ENCODE data around the gene HIBCH. TPM values are rescaled to one million over a fixed set of nuclear protein-coding genes. Genes with fewer than 3 reads are reported as not detected.
"Not testable (repeated sequence)": the region's sequence is repeated elsewhere in the genome, so short reads cannot be mapped to it uniquely, and the experiment has no call there.

The HIBCH gene
- total RNA-seq, 1 experiment from 2014 or later = 26.5 TPM

DNA sequence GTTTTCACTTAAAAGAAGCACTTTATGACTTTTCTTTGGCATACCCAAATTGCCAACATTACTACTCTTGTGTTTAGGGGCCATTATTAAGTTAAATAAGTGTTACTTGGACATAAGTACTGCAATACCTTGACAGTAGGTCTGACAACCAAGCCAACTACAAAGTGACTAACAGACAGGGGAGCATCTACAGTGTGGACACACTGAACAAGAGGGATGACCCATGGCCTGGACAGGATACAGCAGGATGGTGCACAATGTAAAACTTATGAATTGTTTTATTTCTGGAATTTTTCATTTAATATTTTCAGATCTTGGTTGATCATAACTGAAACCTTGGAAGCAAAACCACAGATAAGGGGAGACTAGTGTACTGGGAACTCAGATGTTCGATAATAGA is 19.8 kb upstream of the HIBCH start (continued):
- TF ChIP-seq, protein P1, sequence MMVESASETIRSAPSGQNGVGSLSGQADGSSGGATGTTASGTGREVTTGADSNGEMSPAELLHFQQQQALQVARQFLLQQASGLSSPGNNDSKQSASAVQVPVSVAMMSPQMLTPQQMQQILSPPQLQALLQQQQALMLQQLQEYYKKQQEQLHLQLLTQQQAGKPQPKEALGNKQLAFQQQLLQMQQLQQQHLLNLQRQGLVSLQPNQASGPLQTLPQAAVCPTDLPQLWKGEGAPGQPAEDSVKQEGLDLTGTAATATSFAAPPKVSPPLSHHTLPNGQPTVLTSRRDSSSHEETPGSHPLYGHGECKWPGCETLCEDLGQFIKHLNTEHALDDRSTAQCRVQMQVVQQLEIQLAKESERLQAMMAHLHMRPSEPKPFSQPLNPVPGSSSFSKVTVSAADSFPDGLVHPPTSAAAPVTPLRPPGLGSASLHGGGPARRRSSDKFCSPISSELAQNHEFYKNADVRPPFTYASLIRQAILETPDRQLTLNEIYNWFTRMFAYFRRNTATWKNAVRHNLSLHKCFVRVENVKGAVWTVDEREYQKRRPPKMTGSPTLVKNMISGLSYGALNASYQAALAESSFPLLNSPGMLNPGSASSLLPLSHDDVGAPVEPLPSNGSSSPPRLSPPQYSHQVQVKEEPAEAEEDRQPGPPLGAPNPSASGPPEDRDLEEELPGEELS (CRISPR knock-in tag; IDR thresholded peaks at IDR 0.05) = no peak
- TF ChIP-seq, protein P2, sequence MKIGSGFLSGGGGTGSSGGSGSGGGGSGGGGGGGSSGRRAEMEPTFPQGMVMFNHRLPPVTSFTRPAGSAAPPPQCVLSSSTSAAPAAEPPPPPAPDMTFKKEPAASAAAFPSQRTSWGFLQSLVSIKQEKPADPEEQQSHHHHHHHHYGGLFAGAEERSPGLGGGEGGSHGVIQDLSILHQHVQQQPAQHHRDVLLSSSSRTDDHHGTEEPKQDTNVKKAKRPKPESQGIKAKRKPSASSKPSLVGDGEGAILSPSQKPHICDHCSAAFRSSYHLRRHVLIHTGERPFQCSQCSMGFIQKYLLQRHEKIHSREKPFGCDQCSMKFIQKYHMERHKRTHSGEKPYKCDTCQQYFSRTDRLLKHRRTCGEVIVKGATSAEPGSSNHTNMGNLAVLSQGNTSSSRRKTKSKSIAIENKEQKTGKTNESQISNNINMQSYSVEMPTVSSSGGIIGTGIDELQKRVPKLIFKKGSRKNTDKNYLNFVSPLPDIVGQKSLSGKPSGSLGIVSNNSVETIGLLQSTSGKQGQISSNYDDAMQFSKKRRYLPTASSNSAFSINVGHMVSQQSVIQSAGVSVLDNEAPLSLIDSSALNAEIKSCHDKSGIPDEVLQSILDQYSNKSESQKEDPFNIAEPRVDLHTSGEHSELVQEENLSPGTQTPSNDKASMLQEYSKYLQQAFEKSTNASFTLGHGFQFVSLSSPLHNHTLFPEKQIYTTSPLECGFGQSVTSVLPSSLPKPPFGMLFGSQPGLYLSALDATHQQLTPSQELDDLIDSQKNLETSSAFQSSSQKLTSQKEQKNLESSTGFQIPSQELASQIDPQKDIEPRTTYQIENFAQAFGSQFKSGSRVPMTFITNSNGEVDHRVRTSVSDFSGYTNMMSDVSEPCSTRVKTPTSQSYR (CRISPR knock-in tag; IDR thresholded peaks at IDR 0.05) = no peak
- TF ChIP-seq PRRX2 (CRISPR knock-in tag; IDR thresholded peaks at IDR 0.05) (no peak), NR1H2 (CRISPR knock-in tag; IDR thresholded peaks at IDR 0.05) (no peak), ZNF219 (CRISPR knock-in tag; IDR thresholded peaks at IDR 0.05; ENCODE audit: borderline replicate concordance) (no peak)
- TF ChIP-seq, protein P3, sequence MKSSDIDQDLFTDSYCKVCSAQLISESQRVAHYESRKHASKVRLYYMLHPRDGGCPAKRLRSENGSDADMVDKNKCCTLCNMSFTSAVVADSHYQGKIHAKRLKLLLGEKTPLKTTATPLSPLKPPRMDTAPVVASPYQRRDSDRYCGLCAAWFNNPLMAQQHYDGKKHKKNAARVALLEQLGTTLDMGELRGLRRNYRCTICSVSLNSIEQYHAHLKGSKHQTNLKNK (CRISPR knock-in tag; IDR thresholded peaks at IDR 0.05) = no peak

DNA sequence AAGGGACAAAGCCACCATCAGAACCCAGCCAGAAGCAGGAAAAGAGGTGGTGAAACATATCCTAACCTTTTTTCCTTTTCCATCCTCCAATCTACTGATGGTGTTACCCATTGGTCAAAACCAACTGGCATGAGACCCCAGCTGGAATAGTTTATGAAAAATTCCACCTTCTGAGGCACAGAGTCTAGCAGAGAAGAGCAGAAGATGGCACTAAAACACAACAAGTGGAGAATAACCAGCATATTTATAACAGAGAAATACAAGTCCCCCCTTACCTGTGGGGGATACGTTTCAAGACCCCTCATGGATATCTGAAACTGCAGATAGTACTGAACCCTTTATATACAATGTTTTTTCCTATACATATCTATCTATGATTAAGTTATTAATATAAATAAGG is 18.8 kb upstream of the HIBCH start:
- H3K27me3 Mint-ChIP-seq (ENCODE audit: low read depth) = peaks cover 11% of the 10 kb centered on the region
- no peak overlapping the region for H3K27ac Mint-ChIP-seq
- ChIA-PET POLR2A (no interaction called here), CTCF (interaction anchor here (1.2 kb wide), 1 partner anchor 341 kb away, joined by 3 read pairs; no protein-coding TSS in a partner anchor)
- TF ChIP-seq, protein P4, sequence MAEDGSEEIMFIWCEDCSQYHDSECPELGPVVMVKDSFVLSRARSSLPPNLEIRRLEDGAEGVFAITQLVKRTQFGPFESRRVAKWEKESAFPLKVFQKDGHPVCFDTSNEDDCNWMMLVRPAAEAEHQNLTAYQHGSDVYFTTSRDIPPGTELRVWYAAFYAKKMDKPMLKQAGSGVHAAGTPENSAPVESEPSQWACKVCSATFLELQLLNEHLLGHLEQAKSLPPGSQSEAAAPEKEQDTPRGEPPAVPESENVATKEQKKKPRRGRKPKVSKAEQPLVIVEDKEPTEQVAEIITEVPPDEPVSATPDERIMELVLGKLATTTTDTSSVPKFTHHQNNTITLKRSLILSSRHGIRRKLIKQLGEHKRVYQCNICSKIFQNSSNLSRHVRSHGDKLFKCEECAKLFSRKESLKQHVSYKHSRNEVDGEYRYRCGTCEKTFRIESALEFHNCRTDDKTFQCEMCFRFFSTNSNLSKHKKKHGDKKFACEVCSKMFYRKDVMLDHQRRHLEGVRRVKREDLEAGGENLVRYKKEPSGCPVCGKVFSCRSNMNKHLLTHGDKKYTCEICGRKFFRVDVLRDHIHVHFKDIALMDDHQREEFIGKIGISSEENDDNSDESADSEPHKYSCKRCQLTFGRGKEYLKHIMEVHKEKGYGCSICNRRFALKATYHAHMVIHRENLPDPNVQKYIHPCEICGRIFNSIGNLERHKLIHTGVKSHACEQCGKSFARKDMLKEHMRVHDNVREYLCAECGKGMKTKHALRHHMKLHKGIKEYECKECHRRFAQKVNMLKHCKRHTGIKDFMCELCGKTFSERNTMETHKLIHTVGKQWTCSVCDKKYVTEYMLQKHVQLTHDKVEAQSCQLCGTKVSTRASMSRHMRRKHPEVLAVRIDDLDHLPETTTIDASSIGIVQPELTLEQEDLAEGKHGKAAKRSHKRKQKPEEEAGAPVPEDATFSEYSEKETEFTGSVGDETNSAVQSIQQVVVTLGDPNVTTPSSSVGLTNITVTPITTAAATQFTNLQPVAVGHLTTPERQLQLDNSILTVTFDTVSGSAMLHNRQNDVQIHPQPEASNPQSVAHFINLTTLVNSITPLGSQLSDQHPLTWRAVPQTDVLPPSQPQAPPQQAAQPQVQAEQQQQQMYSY (CRISPR knock-in tag; IDR thresholded peaks at IDR 0.05) = no peak
- no peak overlapping the region for H3K4me3 Mint-ChIP-seq
- H3K9me3 Mint-ChIP-seq = 0 out of 2 replicates have a peak, but pooled peaks cover 4% of the 10 kb centered on the region
- ATAC-seq (no peak), DNase-seq (ENCODE audit: low spot score) (no peak)
- no peaks in the 10 kb centered on the region for H3K36me3 Mint-ChIP-seq
- H3K4me1 Mint-ChIP-seq = peaks cover 12% of the 10 kb centered on the region; the same call in 1 of the 2 replicates

- H3K4me1 Mint-ChIP-seq = peaks cover 4% of the 10 kb centered on the region; the same call in 1 of the 2 replicates
- ATAC-seq (no peak), DNase-seq (ENCODE audit: low spot score) (no peak)
- H3K4me3 Mint-ChIP-seq = no peak overlapping the region
- ChIA-PET POLR2A (no interaction called here), CTCF (no interaction called here)
- no peaks in the 10 kb centered on the region for H3K36me3 Mint-ChIP-seq
- H3K9me3 Mint-ChIP-seq = 0 out of 2 replicates have a peak, but pooled peaks cover 4% of the 10 kb centered on the region
- no peak for TF ChIP-seq HMGXB4 (CRISPR knock-in tag; IDR thresholded peaks at IDR 0.05)
- no peak for TF ChIP-seq ELF4 (CRISPR knock-in tag; IDR thresholded peaks at IDR 0.05; ENCODE audit: low read depth)
- TF ChIP-seq ZBTB43 (CRISPR knock-in tag; IDR thresholded peaks at IDR 0.05) = no peak
- TF ChIP-seq RORB (CRISPR knock-in tag; IDR thresholded peaks at IDR 0.05) = no peak
- no peak for TF ChIP-seq SOX15 (CRISPR knock-in tag; IDR thresholded peaks at IDR 0.05)
- no peak for TF ChIP-seq ETV6 (CRISPR knock-in tag; IDR thresholded peaks at IDR 0.05)
- H3K27ac Mint-ChIP-seq = no peak overlapping the region
- H3K27me3 Mint-ChIP-seq (ENCODE audit: low read depth) = no peaks in the 10 kb centered on the region
These were observed 16.8 kb upstream of the HIBCH start for GRCh38 chr2:190336420-190336819.

DNA sequence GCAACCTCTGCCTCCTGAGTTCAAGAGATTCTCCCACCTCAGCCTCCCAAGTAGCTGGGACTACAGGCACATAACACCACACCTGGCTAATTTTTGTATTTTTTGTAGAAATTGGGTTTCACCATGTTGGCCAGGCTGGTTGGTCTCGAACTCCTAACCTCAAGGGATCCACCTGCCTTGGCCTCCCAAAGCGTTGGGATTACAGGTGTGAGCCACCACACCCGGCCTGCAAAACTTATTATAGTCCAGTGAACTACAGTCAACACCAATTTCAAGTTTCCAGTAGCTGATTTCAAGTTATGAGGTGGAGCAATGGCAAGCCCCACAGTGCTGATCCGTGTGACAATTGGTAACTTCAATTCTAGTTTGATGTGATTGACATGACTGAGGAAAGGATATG is 16.0 kb upstream of the HIBCH start:
- POLR2A ChIA-PET; ATAC-seq; H3K4me1 Mint-ChIP-seq; CTCF ChIA-PET; H3K9me3 Mint-ChIP-seq; DNase-seq (ENCODE audit: low spot score); H3K36me3 Mint-ChIP-seq; H3K4me3 Mint-ChIP-seq; H3K27ac Mint-ChIP-seq; H3K27me3 Mint-ChIP-seq (ENCODE audit: low read depth): not testable (repeated sequence)
